Spinal cord (tissue), 10 donors: ENCODE measurements around the gene GPBP1L1. TPM values are rescaled to one million over a fixed set of nuclear protein-coding genes. Genes with fewer than 3 reads are reported as not detected.

ENCODE experiments used
- DNase-seq, 6 donors: peaks; one replicate each; pipeline versions ENCODE4 v3.0.0 to v3.0.0-alpha.2; 2013 to 2015; ENCODE audit warnings: low spot score in 6 of 6, low read depth in 4 of 6
- H3K27ac ChIP-seq: one replicate; pipeline ENCODE4 v1.5.1; 2013; ENCODE audit warnings: low read depth, low read length, control low read depth
- H3K27me3 ChIP-seq: one replicate; pipeline ENCODE4 v1.6.1; 2013; ENCODE audit warnings: low read length; ENCODE audit not compliant: control insufficient read depth, insufficient read depth
- H3K36me3 ChIP-seq: one replicate; pipeline ENCODE4 v1.6.1; 2013; ENCODE audit warnings: low read length; ENCODE audit not compliant: control insufficient read depth, insufficient read depth
- H3K4me1 ChIP-seq: one replicate; pipeline ENCODE4 v1.6.1; 2013; ENCODE audit warnings: low read length; ENCODE audit not compliant: control insufficient read depth, insufficient read depth
- H3K4me3 ChIP-seq: one replicate; pipeline ENCODE4 v1.5.1; 2013; ENCODE audit warnings: low read depth, low read length, control low read depth
- H3K9me3 ChIP-seq: one replicate; pipeline ENCODE4 v1.6.1; 2013; ENCODE audit warnings: low read length; ENCODE audit not compliant: control insufficient read depth, insufficient read depth
- WGBS: methylation state at CpG from one replicate; pipeline ENCODE4 v1.1.5; 2013; ENCODE audit warnings: missing lambda C conversion rate; ENCODE audit not compliant: insufficient coverage; 5-methylcytosine and 5-hydroxymethylcytosine counted together
- polyA plus RNA-seq, 2 donors: library from polyadenylated mRNA; unstranded; fragments of 120-200 nt; gene quantifications; one replicate each; pipeline ENCODE4 v1.2.1, GENCODE V29; 2013; ENCODE audit not compliant: insufficient read length in 2 of 2
- total RNA-seq, 2 donors: library from RNA; depleted of rRNA in 1 of 2; stranded (reverse); fragments of 120-200 nt in 1 of 2; fragments of >200 nt in 1 of 2; gene quantifications; one replicate each; pipeline versions ENCODE4 v1.2.3 to v1.2.4, GENCODE V29; 2013 to 2014
- donor health status: healthy.

Gene GPBP1L1
- total and polyA plus RNA-seq, 4 donors: 51.0 to 87.0 (median 69.8) TPM

GRCh38 chr1:45668526-45668925 is 17.8 kb downstream of the GPBP1L1 start:
- no peak for DNase-seq
- 93% methylated on average over 2 of the region's 4 CpGs for WGBS

GRCh38 chr1:45667321-45668111 is 18.8 kb downstream of the GPBP1L1 start:
- Histone ChIP-seq H3K27ac (no peak overlapping the region), H3K4me3 (no peak overlapping the region), H3K36me3 (peaks cover 2% of the 10 kb centered on the region), H3K27me3 (no peaks in the 10 kb centered on the region), H3K4me1 (no peaks in the 10 kb centered on the region), H3K9me3 (no peaks in the 10 kb centered on the region)
- WGBS: 97% methylated on average over 5 of the region's 8 CpGs
- DNase-seq: no peak

More at GRCh38 chr1:45668526-45668925, 17.8 kb downstream of the GPBP1L1 start:
- H3K9me3 ChIP-seq: no peaks in the 10 kb centered on the region
- H3K27ac ChIP-seq: no peak overlapping the region
- no peaks in the 10 kb centered on the region for H3K4me1 ChIP-seq
- H3K36me3 ChIP-seq: peaks cover 2% of the 10 kb centered on the region
- no peaks in the 10 kb centered on the region for H3K27me3 ChIP-seq
- no peak overlapping the region for H3K4me3 ChIP-seq

GRCh38 chr1:45666836-45667235 is 19.5 kb downstream of the GPBP1L1 start:
- Histone ChIP-seq H3K4me3 (no peak overlapping the region), H3K36me3 (peaks cover 2% of the 10 kb centered on the region), H3K27me3 (no peaks in the 10 kb centered on the region), H3K9me3 (no peaks in the 10 kb centered on the region), H3K27ac (no peak overlapping the region), H3K4me1 (no peaks in the 10 kb centered on the region)
- DNase-seq: no peak
- WGBS: no CpG with 5 or more reads among the region's 2 CpGs

- no peaks in the 10 kb centered on the region for H3K27me3 ChIP-seq
- DNase-seq: no peak
Measured at GRCh38 chr1:45660336-45660735, 26.0 kb downstream of the GPBP1L1 start.

GRCh38 chr1:45659222-45659621 is 27.1 kb downstream of the GPBP1L1 start:
- no peak for DNase-seq
- Histone ChIP-seq H3K27ac (no peak overlapping the region), H3K36me3 (peaks cover 29% of the 10 kb centered on the region), H3K4me3 (no peak overlapping the region), H3K27me3 (no peaks in the 10 kb centered on the region), H3K9me3 (no peaks in the 10 kb centered on the region), H3K4me1 (no peaks in the 10 kb centered on the region)
- no CpG with 5 or more reads among the region's 2 CpGs for WGBS

More at GRCh38 chr1:45660336-45660735, 26.0 kb downstream of the GPBP1L1 start:
- peaks cover 26% of the 10 kb centered on the region for H3K36me3 ChIP-seq
- no peak overlapping the region for H3K27ac ChIP-seq
- no CpG with 5 or more reads among the region's 2 CpGs for WGBS
- H3K4me1 ChIP-seq: no peaks in the 10 kb centered on the region
- no peak overlapping the region for H3K4me3 ChIP-seq
- H3K9me3 ChIP-seq: no peaks in the 10 kb centered on the region

GRCh38 chr1:45658171-45658570 is 28.2 kb downstream of the GPBP1L1 start:
- H3K27me3 ChIP-seq: no peaks in the 10 kb centered on the region
- no peaks in the 10 kb centered on the region for H3K4me1 ChIP-seq
- DNase-seq: no peak
- H3K36me3 ChIP-seq: peaks cover 36% of the 10 kb centered on the region
- no CpG with 5 or more reads among the region's 2 CpGs for WGBS
- H3K9me3 ChIP-seq: no peaks in the 10 kb centered on the region
- no peak overlapping the region for H3K4me3 ChIP-seq
- H3K27ac ChIP-seq: no peak overlapping the region

- no peak for DNase-seq
- Histone ChIP-seq H3K4me1 (no peaks in the 10 kb centered on the region), H3K27ac (no peak overlapping the region), H3K27me3 (no peaks in the 10 kb centered on the region), H3K4me3 (no peak overlapping the region), H3K9me3 (no peaks in the 10 kb centered on the region), H3K36me3 (peaks cover 38% of the 10 kb centered on the region)
- WGBS: no CpG with 5 or more reads among the region's 3 CpGs
Measured at GRCh38 chr1:45656573-45657226, 29.6 kb downstream of the GPBP1L1 start.

GRCh38 chr1:45654540-45655280 is 31.6 kb downstream of the GPBP1L1 start:
- no peaks in the 10 kb centered on the region for H3K27me3 ChIP-seq
- no peak overlapping the region for H3K4me3 ChIP-seq
- no peak overlapping the region for H3K27ac ChIP-seq
- H3K36me3 ChIP-seq: peaks cover 45% of the 10 kb centered on the region
- no peaks in the 10 kb centered on the region for H3K4me1 ChIP-seq
- no peaks in the 10 kb centered on the region for H3K9me3 ChIP-seq
- DNase-seq: no peak
- 100% methylated on average over 3 of the region's 12 CpGs for WGBS

- Histone ChIP-seq H3K36me3 (peaks cover 15% of the 10 kb centered on the region), H3K27me3 (no peaks in the 10 kb centered on the region), H3K4me1 (no peaks in the 10 kb centered on the region), H3K9me3 (no peaks in the 10 kb centered on the region), H3K4me3 (no peak overlapping the region), H3K27ac (no peak overlapping the region)
- 89% methylated on average over 8 of the region's 9 CpGs for WGBS
- no peak for DNase-seq
Measured at GRCh38 chr1:45647248-45648021, 38.9 kb downstream of the GPBP1L1 start.
